IMR-90 (cell line): ENCODE data around the gene NUP210L. TPM values are rescaled to one million over a fixed set of nuclear protein-coding genes. Genes with fewer than 3 reads are reported as not detected.

ENCODE experiments used
- ATAC-seq: fragments of 200-7000 bp; cut with Tn5 transposase; 2 replicates; pipeline ENCODE4 v1.9.1; 2020; ENCODE audit warnings: low read depth, mild to moderate bottlenecking, moderate library complexity
- BruUV-seq: library from RNA; stranded (reverse); fragments of 400-500 nt; replicated peaks from 2 replicates; lab custom pipeline; 2021; lab: Mats Ljungman, UMichigan
- CTCF ChIA-PET: fragments of 300-600 bp; formaldehyde crosslinking; extraction: SDS; loops from one replicate; lab custom pipeline; 2021; ENCODE audit warnings: antibody characterized with exemption; lab: Yijun Ruan, JAX
- POLR2A ChIA-PET: fragments of 300-600 bp; sonication (Branson Sonifier 250); formaldehyde crosslinking; loops from one replicate; lab custom pipeline; 2022; ENCODE audit warnings: antibody characterized with exemption; ENCODE audit not compliant: unreplicated experiment; lab: Charles Lee
- DNase-seq: peaks from one replicate; pipeline ENCODE4 v3.0.0; 2013
- H2AFZ ChIP-seq: replicated peaks from 2 replicates; pipeline ENCODE3; 2013; ENCODE audit warnings: low read length, mild to moderate bottlenecking; ENCODE audit not compliant: poor library complexity
- H2AK5ac ChIP-seq: 2 replicates; pipeline ENCODE4 v1.6.1; 2013; ENCODE audit warnings: low read depth, low read length, inconsistent platforms
- H2AK9ac ChIP-seq: replicated peaks from 2 replicates; pipeline ENCODE3; 2013; ENCODE audit warnings: mild to moderate bottlenecking, low read depth, low read length, moderate library complexity; ENCODE audit not compliant: poor library complexity
- H2BK120ac ChIP-seq: 2 replicates; pipeline ENCODE4 v1.6.1; 2013; ENCODE audit warnings: low read depth, low read length, inconsistent platforms
- H2BK15ac ChIP-seq: 3 replicates; pipeline ENCODE4 v1.6.1; 2013; ENCODE audit warnings: low read depth, low read length, inconsistent platforms
- H2BK20ac ChIP-seq: 2 replicates; pipeline ENCODE4 v1.6.1; 2013; ENCODE audit warnings: low read depth, mild to moderate bottlenecking, inconsistent platforms, low read length, moderate library complexity
- H2BK5ac ChIP-seq: 2 replicates; pipeline ENCODE4 v1.6.1; 2013; ENCODE audit warnings: mild to moderate bottlenecking, low read depth, low read length, inconsistent platforms; ENCODE audit not compliant: poor library complexity, severe bottlenecking
- H3K14ac ChIP-seq: replicated peaks from 2 replicates; pipeline ENCODE4 v1.6.1; 2013; ENCODE audit warnings: low read depth, low read length, inconsistent platforms
- H3K18ac ChIP-seq: 2 replicates; pipeline ENCODE4 v1.6.1; 2013; ENCODE audit warnings: low read depth, low read length, control low read depth
- H3K23ac ChIP-seq: 2 replicates; pipeline ENCODE4 v1.6.1; 2013; ENCODE audit warnings: low read depth, low read length, inconsistent platforms
- H3K27ac ChIP-seq: 2 replicates; pipeline ENCODE4 v1.5.1; 2013; ENCODE audit warnings: mild to moderate bottlenecking, control low read depth, low read length; ENCODE audit not compliant: insufficient read depth
- H3K27me3 ChIP-seq: 2 replicates; pipeline ENCODE4 v1.6.1; 2013; ENCODE audit warnings: low read length; ENCODE audit not compliant: control insufficient read depth, insufficient read depth
- H3K36me3 ChIP-seq: 2 replicates; pipeline ENCODE4 v1.6.1; 2013; ENCODE audit warnings: low read length, mixed read lengths; ENCODE audit not compliant: control insufficient read depth, insufficient read depth
- H3K4ac ChIP-seq: 2 replicates; pipeline ENCODE4 v1.6.1; 2013; ENCODE audit warnings: low read depth, low read length, inconsistent platforms
- H3K4me1 ChIP-seq: 2 replicates; pipeline ENCODE4 v1.6.1; 2013; ENCODE audit warnings: low read length, mixed read lengths; ENCODE audit not compliant: control insufficient read depth, insufficient read depth
- H3K4me2 ChIP-seq: 2 replicates; pipeline ENCODE4 v1.6.1; 2013; ENCODE audit warnings: low read depth, mild to moderate bottlenecking, control low read depth, low read length, moderate library complexity
- H3K4me3 ChIP-seq: 2 replicates; pipeline ENCODE4 v1.5.1; 2013; ENCODE audit warnings: low read depth, mild to moderate bottlenecking, control low read depth, low read length, moderate library complexity; ENCODE audit not compliant: insufficient read depth
- H3K56ac ChIP-seq: 2 replicates; pipeline ENCODE4 v1.6.1; 2013; ENCODE audit warnings: low read length, inconsistent platforms; ENCODE audit not compliant: insufficient read depth; ENCODE audit errors: extremely low read depth
- H3K79me1 ChIP-seq, 2 experiments: 2 replicates each; pipeline ENCODE4 v1.6.1; 2013; ENCODE audit warnings: low read length in 2 of 2, inconsistent platforms in 1 of 2, low read depth in 1 of 2
- H3K9ac ChIP-seq: 2 replicates; pipeline ENCODE4 v1.6.1; 2013; ENCODE audit warnings: low read depth, low read length, control low read depth
- H3K9me1 ChIP-seq: 2 replicates; pipeline ENCODE4 v1.6.1; 2013; ENCODE audit warnings: low read length, inconsistent platforms; ENCODE audit not compliant: insufficient read depth
- H3K9me3 ChIP-seq: 2 replicates; pipeline ENCODE4 v1.6.1; 2013; ENCODE audit warnings: low read length; ENCODE audit not compliant: control insufficient read depth, insufficient read depth
- H4K20me1 ChIP-seq: 2 replicates; pipeline ENCODE4 v1.6.1; 2013; ENCODE audit warnings: low read length, inconsistent platforms; ENCODE audit not compliant: insufficient read depth
- H4K5ac ChIP-seq: 2 replicates; pipeline ENCODE4 v1.6.1; 2013; ENCODE audit warnings: mild to moderate bottlenecking, low read depth, low read length, control low read depth
- H4K8ac ChIP-seq, 2 experiments: 2 replicates each; pipeline ENCODE4 v1.6.1; 2013; ENCODE audit warnings: low read depth in 2 of 2, low read length in 2 of 2, control low read depth in 1 of 2, inconsistent platforms in 1 of 2
- H4K91ac ChIP-seq: 2 replicates; pipeline ENCODE4 v1.6.1; 2013; ENCODE audit warnings: low read depth, low read length, inconsistent platforms; ENCODE audit not compliant: insufficient read depth
- BHLHE40 ChIP-seq: fragments of 150-350 bp; IDR thresholded peaks from 2 replicates; pipeline ENCODE4 v1.6.1; 2016; ENCODE audit warnings: mild to moderate bottlenecking, low read depth, low read length
- CEBPB ChIP-seq: IDR thresholded peaks from 2 replicates; pipeline ENCODE4 v1.6.1; 2012; ENCODE audit warnings: low read depth, low read length, improper control_type of control experiment
- CHD1 ChIP-seq: IDR thresholded peaks from 2 replicates; pipeline ENCODE4 v1.6.1; 2012; ENCODE audit warnings: low read depth, low read length, improper control_type of control experiment
- CTCF ChIP-seq: conservative IDR thresholded peaks from 2 replicates; pipeline ENCODE4 v1.5.1; 2012; ENCODE audit warnings: mild to moderate bottlenecking, low read depth, low read length, improper control_type of control experiment
- ELK1 ChIP-seq: fragments of 150-350 bp; IDR thresholded peaks from 2 replicates; pipeline ENCODE4 v1.6.1; 2016; ENCODE audit warnings: low read depth, mild to moderate bottlenecking, low read length, moderate library complexity, borderline replicate concordance
- FOS ChIP-seq: fragments of 150-350 bp; IDR thresholded peaks from 2 replicates; pipeline ENCODE4 v1.6.1; 2016; ENCODE audit warnings: low read depth, low read length
- MAFK ChIP-seq: IDR thresholded peaks from 2 replicates; pipeline ENCODE4 v1.6.1; 2012; ENCODE audit warnings: low read depth, low read length, improper control_type of control experiment
- MAZ ChIP-seq: IDR thresholded peaks from 2 replicates; pipeline ENCODE4 v1.6.1; 2012; ENCODE audit warnings: low read depth, mild to moderate bottlenecking, low read length, improper control_type of control experiment, moderate library complexity, borderline replicate concordance
- MXI1 ChIP-seq: IDR thresholded peaks from 2 replicates; pipeline ENCODE4 v1.6.1; 2012; ENCODE audit warnings: low read depth, mild to moderate bottlenecking, low read length, moderate library complexity, borderline replicate concordance
- NFE2L2 ChIP-seq: fragments of 150-350 bp; IDR thresholded peaks from 2 replicates; pipeline ENCODE4 v1.6.1; 2016; ENCODE audit warnings: low read depth, mild to moderate bottlenecking, low read length
- POLR2A ChIP-seq: IDR thresholded peaks from 2 replicates; pipeline ENCODE4 v1.6.1; 2012; ENCODE audit warnings: mild to moderate bottlenecking, low read depth, low read length
- RAD21 ChIP-seq: IDR thresholded peaks from 2 replicates; pipeline ENCODE4 v1.6.1; 2012; ENCODE audit warnings: low read length, improper control_type of control experiment
- RCOR1 ChIP-seq: IDR thresholded peaks from 2 replicates; pipeline ENCODE4 v1.6.1; 2012; ENCODE audit warnings: mild to moderate bottlenecking, low read length, improper control_type of control experiment; ENCODE audit not compliant: insufficient replicate concordance
- RFX5 ChIP-seq: IDR thresholded peaks from 2 replicates; pipeline ENCODE4 v1.8.0; 2012; ENCODE audit warnings: low read depth, mild to moderate bottlenecking, low read length, moderate library complexity
- SMC3 ChIP-seq: fragments of 150-350 bp; IDR thresholded peaks from 2 replicates; pipeline ENCODE4 v1.6.1; 2016; ENCODE audit warnings: low read depth, mild to moderate bottlenecking, antibody characterized with exemption, low read length, moderate library complexity
- USF2 ChIP-seq: fragments of 150-350 bp; IDR thresholded peaks from 2 replicates; pipeline ENCODE4 v1.6.1; 2017; ENCODE audit warnings: mild to moderate bottlenecking, antibody characterized with exemption, low read length, low read depth
- WGBS, 2 experiments: methylation state at CpG; one replicate each; pipeline versions ENCODE4 v1.1.5 to v1.1.7; 2013; ENCODE audit warnings: missing lambda C conversion rate in 2 of 2; ENCODE audit not compliant: insufficient read length in 1 of 2; ENCODE audit errors: extremely low coverage in 2 of 2; 5-methylcytosine and 5-hydroxymethylcytosine counted together
- dilution Hi-C: fragments of 300-500 bp; cut with HindIII; formaldehyde crosslinking; loops from one replicate; pipeline ENCODE4 v1.14.3; 2018; ENCODE audit warnings: low sequenced_read_pairs; ENCODE audit not compliant: unreplicated experiment
- in situ Hi-C: fragments of 300-500 bp; cut with MboI; formaldehyde crosslinking; loops from 3 replicates; pipeline ENCODE4 v1.14.3; 2019; ENCODE audit warnings: low sequenced_read_pairs, inconsistent platforms, mixed read lengths
- intact Hi-C: fragments of 100-400 bp; cut with micrococcal nuclease; formaldehyde crosslinking; loops from 2 replicates; pipeline ENCODE4 v1.10.0; 2022
- polyA plus RNA-seq, 3 experiments: library from polyadenylated mRNA; depleted of rRNA; stranded (reverse); fragments of >200 nt; gene quantifications; 2 replicates each; pipeline ENCODE4 v1.2.3, GENCODE V29; 2012; ENCODE audit warnings: low replicate concordance in 1 of 3
- total RNA-seq: library from RNA; depleted of rRNA; stranded (reverse); fragments of >200 nt; gene quantifications from 2 replicates; pipeline ENCODE4 v1.2.3, GENCODE V29; 2012

Gene NUP210L
- total and polyA plus RNA-seq, 2 of the 4 experiments (the other 2 are of a cell fraction) = under 0.01 to 0.02 TPM

- intact Hi-C loops = no loop called here
- no peak overlapping the region for H3K18ac ChIP-seq
- 0 to 100% methylated on average over 2 to 4 of the region's 9 CpGs for WGBS, 2 experiments
- DNase-seq = peak; percentile 72
- H3K79me1 ChIP-seq = peaks cover 21 to 36% of the 10 kb centered on the region in 2 experiments
- H3K23ac ChIP-seq = no peak overlapping the region
- H2BK15ac ChIP-seq = no peak overlapping the region
- no peaks in the 10 kb centered on the region for H3K9me3 ChIP-seq
- H3K36me3 ChIP-seq = peaks cover 19% of the 10 kb centered on the region
- H3K9ac ChIP-seq = no peak overlapping the region
- H2AK9ac ChIP-seq = no peak overlapping the region
- H3K4me1 ChIP-seq = peaks cover 10% of the 10 kb centered on the region
- BruUV-seq = no TSS peak
- no peak overlapping the region for H2BK20ac ChIP-seq
- ChIA-PET POLR2A (no interaction called here), CTCF (interaction anchor here (0.6 kb wide), 1 partner anchor 12 kb away, joined by 3 read pairs; no protein-coding TSS in a partner anchor)
- peak overlapping the region; percentile 73 for H2BK5ac ChIP-seq
- H3K4me3 ChIP-seq = no peak overlapping the region
- no peak overlapping the region for H3K4ac ChIP-seq
- H2AFZ ChIP-seq = no peak overlapping the region
- H2BK120ac ChIP-seq = no peak overlapping the region
- H3K27ac ChIP-seq = peak overlapping the region; percentile 18; the same call in 1 of the 2 replicates
- H3K4me2 ChIP-seq = peak overlapping the region; percentile 5; the same call in 1 of the 2 replicates
- dilution Hi-C loops = no loop called here
- H4K5ac ChIP-seq = no peak overlapping the region
- peaks cover 20% of the 10 kb centered on the region for H4K20me1 ChIP-seq
- no peak for TF ChIP-seq MAZ
- no peak for TF ChIP-seq SMC3
- no peak for TF ChIP-seq POLR2A
- no peak for TF ChIP-seq MAFK
- no peak for TF ChIP-seq CHD1
- no peak for TF ChIP-seq USF2
- no peak for TF ChIP-seq MXI1
- no peak for TF ChIP-seq FOS
- TF ChIP-seq ELK1 = no peak
- no peak for TF ChIP-seq CEBPB
- TF ChIP-seq RCOR1 = no peak
- no peak for TF ChIP-seq BHLHE40
- no peak for TF ChIP-seq RFX5
- no peak for TF ChIP-seq NFE2L2
- TF ChIP-seq CTCF = no peak
- TF ChIP-seq RAD21 = no peak
- ATAC-seq = peak; percentile 78
- peak overlapping the region in 1 of 2 experiments; percentile 48; a peak in 3 of 4 replicates for H4K8ac ChIP-seq
- in situ Hi-C loops = no loop called here
- peaks cover 9% of the 10 kb centered on the region for H3K9me1 ChIP-seq
- H4K91ac ChIP-seq = no peak overlapping the region
- no peaks in the 10 kb centered on the region for H3K27me3 ChIP-seq
- H2AK5ac ChIP-seq = no peak overlapping the region
- H3K14ac ChIP-seq = no peak overlapping the region
- H3K56ac ChIP-seq = peak overlapping the region; percentile 14; the same call in 1 of the 2 replicates
Measured at GRCh38 chr1:154155251-154155650, 378 bp upstream of the NUP210L start.
